Measurements from ENCODE around the gene EIF3A.
"Not testable (repeated sequence)": the region's sequence is repeated elsewhere in the genome, so short reads cannot be mapped to it uniquely, and the experiment has no call there.

The EIF3A gene, protein sequence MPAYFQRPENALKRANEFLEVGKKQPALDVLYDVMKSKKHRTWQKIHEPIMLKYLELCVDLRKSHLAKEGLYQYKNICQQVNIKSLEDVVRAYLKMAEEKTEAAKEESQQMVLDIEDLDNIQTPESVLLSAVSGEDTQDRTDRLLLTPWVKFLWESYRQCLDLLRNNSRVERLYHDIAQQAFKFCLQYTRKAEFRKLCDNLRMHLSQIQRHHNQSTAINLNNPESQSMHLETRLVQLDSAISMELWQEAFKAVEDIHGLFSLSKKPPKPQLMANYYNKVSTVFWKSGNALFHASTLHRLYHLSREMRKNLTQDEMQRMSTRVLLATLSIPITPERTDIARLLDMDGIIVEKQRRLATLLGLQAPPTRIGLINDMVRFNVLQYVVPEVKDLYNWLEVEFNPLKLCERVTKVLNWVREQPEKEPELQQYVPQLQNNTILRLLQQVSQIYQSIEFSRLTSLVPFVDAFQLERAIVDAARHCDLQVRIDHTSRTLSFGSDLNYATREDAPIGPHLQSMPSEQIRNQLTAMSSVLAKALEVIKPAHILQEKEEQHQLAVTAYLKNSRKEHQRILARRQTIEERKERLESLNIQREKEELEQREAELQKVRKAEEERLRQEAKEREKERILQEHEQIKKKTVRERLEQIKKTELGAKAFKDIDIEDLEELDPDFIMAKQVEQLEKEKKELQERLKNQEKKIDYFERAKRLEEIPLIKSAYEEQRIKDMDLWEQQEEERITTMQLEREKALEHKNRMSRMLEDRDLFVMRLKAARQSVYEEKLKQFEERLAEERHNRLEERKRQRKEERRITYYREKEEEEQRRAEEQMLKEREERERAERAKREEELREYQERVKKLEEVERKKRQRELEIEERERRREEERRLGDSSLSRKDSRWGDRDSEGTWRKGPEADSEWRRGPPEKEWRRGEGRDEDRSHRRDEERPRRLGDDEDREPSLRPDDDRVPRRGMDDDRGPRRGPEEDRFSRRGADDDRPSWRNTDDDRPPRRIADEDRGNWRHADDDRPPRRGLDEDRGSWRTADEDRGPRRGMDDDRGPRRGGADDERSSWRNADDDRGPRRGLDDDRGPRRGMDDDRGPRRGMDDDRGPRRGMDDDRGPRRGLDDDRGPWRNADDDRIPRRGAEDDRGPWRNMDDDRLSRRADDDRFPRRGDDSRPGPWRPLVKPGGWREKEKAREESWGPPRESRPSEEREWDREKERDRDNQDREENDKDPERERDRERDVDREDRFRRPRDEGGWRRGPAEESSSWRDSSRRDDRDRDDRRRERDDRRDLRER (N-terminal part only)

DNA sequence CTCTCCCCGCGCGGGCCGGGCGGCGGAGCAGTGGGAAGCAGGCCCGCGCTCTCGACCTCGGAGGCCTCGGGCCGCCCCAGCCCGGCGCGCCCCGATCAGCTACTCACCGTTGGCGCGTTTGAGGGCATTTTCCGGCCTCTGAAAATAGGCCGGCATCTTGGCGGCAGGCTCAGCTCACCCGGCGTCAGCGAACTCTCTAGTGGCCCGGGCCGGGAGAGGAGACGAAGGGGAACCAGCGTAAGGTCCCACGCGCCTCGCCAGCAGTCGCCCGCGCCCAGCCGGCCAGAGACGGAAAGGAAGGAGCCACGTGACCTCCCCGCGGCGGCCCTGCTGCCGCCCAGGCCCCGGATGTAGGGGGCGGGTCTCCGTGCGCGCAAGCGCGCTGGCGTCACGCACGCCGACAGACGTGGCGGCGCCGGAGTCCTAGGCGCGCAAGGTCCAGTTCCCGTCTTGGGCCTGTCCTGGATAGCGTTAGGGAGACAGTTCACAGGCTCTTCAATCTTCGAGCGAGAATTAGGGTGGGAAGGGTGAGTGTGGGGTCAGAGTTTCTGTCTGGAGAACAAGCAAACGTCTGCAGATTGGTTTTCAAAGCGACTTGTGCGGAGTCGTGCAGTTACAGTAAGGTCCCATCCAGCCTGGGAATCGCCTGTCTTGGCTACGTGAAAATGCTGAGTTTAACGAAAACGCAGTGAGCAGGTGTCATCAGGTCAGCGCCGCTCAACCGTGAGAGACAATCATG is at the start of gene EIF3A:
EIF3A (minus strand) TSS at position 297 of the 739 bp plus-strand sequence; CDS start at position 156, 141 bp downstream.
- DNase-seq (ENCODE audit: low read depth in 3 of 3), result peak; percentile 84 to 86 (median 85)

DNA sequence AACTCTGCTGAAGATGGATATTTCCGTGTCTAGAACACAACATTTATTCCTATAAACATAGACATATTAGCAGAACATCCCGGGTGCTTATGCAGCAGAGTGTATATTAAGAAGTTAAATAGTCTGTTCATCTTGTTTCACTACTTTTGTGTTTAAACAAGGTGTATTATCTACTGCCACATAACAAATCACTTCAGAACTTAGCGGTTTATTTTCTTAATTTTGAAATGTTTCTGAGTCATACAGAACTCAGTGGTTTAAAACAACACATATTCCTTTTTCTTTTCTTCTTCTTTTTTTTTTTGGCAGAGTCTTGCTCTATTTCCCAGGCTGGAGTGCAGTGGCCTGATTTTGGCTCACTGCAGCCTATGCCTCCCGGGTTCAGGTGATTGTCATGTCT is 49.1 kb upstream of the EIF3A start:
- no peak for DNase-seq (ENCODE audit: low read depth in 3 of 3)

DNA sequence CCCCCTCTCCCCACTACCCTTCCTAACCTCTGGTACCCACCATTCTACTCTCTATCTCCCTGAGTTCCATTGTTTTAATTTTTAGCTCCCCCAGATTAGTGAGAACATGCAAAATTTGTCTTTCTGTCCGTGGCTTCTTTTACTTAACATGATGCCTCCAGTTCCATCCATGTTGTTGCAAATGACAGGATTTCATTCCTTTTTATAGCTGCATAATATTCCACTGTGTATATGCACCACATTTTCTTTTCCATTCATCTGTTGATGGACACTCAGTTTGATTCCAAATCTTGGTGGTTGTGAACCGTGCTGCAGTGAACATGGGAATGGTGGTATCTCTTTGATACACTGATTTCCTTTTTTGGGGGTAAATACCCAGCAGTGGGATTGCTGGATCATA is 45.3 kb upstream of the EIF3A start:
- DNase-seq (ENCODE audit: low read depth in 3 of 3), result no peak

DNA sequence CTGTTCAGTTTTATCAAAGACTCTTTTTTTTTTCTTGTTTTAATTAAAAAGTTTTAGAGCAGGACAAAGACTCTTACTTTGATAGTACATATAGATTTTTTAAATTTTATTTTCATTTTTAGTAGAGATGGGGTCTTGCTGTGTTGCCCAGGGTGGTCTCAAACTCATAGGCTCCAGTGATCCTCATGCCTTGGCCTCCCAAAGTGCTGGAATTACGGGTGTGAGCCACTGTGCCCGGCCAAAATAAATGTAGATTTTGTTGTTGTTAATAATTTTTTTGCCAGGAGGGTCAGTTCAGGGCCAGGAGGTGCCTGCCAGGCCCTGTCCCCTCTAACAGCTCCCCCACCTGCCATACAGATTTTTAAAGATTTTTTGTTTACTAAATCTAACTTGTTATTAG is 40.3 kb upstream of the EIF3A start:
- DNase-seq (ENCODE audit: low read depth in 3 of 3), result no peak

GRCh38 chr10:119120413-119120867 is 39.8 kb upstream of the EIF3A start:
- DNase-seq (ENCODE audit: low read depth in 3 of 3), result no peak

DNA sequence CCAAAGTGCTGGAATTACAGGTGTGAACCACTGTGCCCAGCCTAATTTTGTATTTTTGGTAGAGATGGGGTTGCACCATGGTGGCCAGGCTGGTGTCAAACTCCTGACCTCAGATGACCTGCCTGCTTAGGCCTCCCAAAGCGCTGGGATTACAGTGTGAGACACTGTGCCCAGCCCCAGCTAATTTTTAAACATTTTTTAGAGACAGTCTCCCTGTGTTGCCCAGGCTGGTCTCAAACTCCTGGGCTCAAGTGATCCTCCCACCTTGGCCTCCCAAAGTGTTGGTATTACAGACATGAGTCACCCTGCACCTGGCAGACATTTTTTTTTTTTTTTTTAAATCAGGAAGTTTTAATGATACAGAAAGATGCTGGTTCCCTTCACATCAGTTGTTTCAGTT is 38.8 kb upstream of the EIF3A start:
- DNase-seq (ENCODE audit: low read depth in 3 of 3), result no peak

GRCh38 chr10:119118231-119118630 is 37.6 kb upstream of the EIF3A start:
- DNase-seq (ENCODE audit: low read depth in 3 of 3), result no peak

- no peak for DNase-seq (ENCODE audit: low read depth in 3 of 3)
Measured at GRCh38 chr10:119116326-119116951, 35.8 kb upstream of the EIF3A start.

DNA sequence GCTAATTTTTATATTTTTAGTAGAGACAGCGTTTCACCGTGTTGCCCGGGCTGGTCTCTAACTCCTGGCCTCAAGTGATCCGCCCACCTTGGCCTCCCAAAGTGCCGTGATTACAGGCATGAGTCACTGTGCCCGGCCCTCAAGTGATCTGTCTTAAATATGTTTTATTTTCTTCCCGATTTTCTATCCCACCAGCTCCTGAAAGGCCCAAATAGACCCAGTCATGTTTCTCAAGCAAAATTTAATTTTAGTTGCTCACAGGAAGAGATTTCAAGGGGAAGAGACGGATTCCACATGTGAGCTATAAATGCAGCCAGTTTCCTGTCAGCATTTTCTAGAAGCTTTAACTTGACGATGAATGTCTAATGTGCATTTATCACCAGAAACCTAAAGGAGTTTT is 35.3 kb upstream of the EIF3A start:
- no peak for DNase-seq (ENCODE audit: low read depth in 3 of 3)

- DNase-seq (ENCODE audit: low read depth in 3 of 3), result no peak
Measured at GRCh38 chr10:119113751-119114732, 33.4 kb upstream of the EIF3A start.

DNA sequence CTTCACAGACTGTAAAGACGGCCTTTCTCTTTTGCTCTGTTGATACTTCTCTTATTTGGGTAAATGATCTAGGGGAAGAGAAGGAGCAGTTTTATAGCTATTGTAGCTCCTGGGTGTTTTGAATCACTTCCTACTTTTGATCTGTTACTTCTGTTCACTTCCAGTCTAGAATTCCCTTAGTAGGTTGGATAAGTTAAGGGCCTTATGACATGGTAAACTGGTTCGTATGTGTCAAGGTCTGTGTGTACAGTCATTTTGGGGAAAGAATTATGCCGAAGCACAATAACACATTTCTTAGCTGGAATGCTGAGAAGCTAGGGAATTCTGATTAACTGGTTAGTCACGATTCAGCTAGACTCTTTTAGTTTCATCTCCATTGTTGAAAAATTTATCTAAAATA is 31.4 kb upstream of the EIF3A start:
- DNase-seq (ENCODE audit: low read depth in 3 of 3), result no peak

DNA sequence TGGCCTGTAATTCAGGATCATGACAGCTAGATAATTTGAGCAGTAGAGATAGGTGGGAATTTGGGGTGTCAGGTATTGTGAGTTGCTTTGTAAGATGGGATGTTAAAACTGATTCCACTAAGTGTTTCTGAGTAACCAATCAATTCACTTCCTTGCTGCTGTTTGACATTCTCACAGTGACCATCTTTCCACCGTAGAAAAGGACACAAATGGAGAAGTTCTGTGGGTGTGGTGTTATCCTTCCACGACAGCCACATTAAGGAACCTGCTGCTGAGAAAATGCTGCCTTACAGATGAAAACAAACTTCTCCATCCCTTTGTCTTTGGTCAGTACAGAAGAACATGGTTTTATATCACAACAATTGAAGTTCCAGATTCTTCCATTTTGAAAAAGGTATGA is 27.2 kb upstream of the EIF3A start:
- not testable (repeated sequence) for DNase-seq (ENCODE audit: low read depth in 3 of 3)

- not testable (repeated sequence) for DNase-seq (ENCODE audit: low read depth in 3 of 3)
Measured at GRCh38 chr10:119107106-119107505, 26.5 kb upstream of the EIF3A start.

DNA sequence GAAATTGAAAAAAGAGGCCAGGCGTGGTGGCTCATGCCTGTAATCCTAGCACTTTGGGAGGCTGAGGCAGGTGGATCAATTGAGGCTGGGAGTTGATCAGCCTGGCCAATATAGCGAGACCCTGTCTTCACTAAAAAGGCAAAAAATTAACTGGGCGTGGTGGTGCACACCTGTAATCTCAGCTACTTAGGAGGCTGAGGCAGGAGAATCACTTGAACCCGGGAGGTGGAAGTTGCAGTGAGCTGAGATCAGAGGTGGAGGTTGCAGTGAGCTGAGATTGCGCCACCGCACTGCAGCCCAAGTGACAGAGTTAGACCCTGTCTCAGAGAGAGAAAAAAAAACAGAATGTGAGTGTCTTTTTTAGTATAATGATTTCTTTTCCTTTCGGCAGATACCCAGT is 25.3 kb upstream of the EIF3A start:
- DNase-seq (ENCODE audit: low read depth in 3 of 3), result not testable (repeated sequence)

GRCh38 chr10:119105155-119105554 is 24.5 kb upstream of the EIF3A start:
- no peak for DNase-seq (ENCODE audit: low read depth in 3 of 3)

DNA sequence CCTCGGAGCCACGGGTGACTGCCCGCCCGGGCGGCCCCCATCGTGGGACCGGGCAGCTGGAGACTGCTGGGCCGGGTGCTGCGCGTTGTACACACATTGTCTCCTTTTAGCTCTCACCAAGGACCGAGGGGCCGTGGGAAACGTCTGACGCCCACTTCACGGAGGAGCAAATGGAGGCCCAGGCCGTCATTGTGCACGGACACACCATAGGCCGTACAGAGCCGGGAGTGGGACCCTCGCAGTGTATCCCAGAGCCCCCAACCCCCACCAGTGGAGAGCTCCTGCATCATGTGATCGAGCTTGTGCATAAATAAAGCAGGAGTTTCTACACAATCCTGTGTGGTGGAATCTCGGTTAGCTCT is 24.0 kb upstream of the EIF3A start:
- no peak for DNase-seq (ENCODE audit: low read depth in 3 of 3)

GRCh38 chr10:119103903-119104653 is 23.5 kb upstream of the EIF3A start, which contains the start of gene DENND10:
Gene DENND10, plus strand, starts transcription at chr10:119104113. Its CDS starts 30 bp downstream, at chr10:119104143.
- DNase-seq (ENCODE audit: low read depth in 3 of 3), result peak; percentile 58 to 70 (median 62)

GRCh38 chr10:119103241-119103902 is 22.8 kb upstream of the EIF3A start:
- DNase-seq (ENCODE audit: low read depth in 3 of 3), result no peak
